HUES64 (cell line): ENCODE measurements around the gene NANOS3.

ENCODE experiments used
- H3K27ac ChIP-seq: 2 replicates; pipeline ENCODE4 v1.7.0; 2013; ENCODE audit warnings: low read depth, low read length, inconsistent platforms
- H3K27me3 ChIP-seq: 2 replicates; pipeline ENCODE4 v1.6.1; 2013; ENCODE audit warnings: mild to moderate bottlenecking, low read length; ENCODE audit not compliant: insufficient read depth
- H3K36me3 ChIP-seq: 2 replicates; pipeline ENCODE4 v1.6.1; 2013; ENCODE audit warnings: mild to moderate bottlenecking, low read length; ENCODE audit not compliant: insufficient read depth
- H3K4me1 ChIP-seq: 2 replicates; pipeline ENCODE4 v1.6.1; 2013; ENCODE audit warnings: mild to moderate bottlenecking, low read length, moderate library complexity; ENCODE audit not compliant: insufficient read depth
- H3K4me3 ChIP-seq: 2 replicates; pipeline ENCODE4 v1.5.1; 2013; ENCODE audit warnings: mild to moderate bottlenecking, low read length, moderate library complexity
- H3K9ac ChIP-seq: 2 replicates; pipeline ENCODE4 v1.6.1; 2013; ENCODE audit warnings: mild to moderate bottlenecking, low read depth, low read length
- H3K9me3 ChIP-seq: 2 replicates; pipeline ENCODE4 v1.6.1; 2013; ENCODE audit warnings: low read depth, low read length; ENCODE audit not compliant: insufficient read depth
- WGBS: fragments of 150-250, 120-280 bp; methylation state at CpG from one replicate; pipeline ENCODE4 v1.1.7; 2013; ENCODE audit warnings: missing lambda C conversion rate; 5-methylcytosine and 5-hydroxymethylcytosine counted together

The NANOS3 gene

DNA sequence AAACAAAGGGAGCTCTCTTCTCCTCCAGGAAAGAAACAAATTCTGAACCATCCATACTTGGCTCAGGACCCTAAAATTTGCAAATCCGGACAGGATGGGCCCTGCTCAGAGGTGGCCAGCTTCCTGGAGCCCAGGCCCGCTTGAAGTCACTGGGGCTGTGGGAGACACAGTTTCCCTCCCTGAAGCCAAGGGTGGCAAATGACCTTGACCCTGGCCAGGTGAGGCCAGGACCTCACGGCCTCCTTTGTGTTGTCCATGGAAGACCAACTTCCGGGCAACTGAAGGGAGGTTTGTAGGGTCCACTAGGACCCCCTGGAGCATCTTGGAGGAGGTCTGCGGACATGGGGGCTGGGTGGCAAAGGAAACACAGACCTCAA lies 5.5 kb downstream of the NANOS3 start:
- no peak overlapping the region for H3K9ac ChIP-seq
- no peaks in the 10 kb centered on the region for H3K27me3 ChIP-seq
- H3K27ac ChIP-seq, result no peak overlapping the region
- no peaks in the 10 kb centered on the region for H3K9me3 ChIP-seq
- no peaks in the 10 kb centered on the region for H3K36me3 ChIP-seq
- H3K4me3 ChIP-seq, result no peak overlapping the region
- peaks cover 17% of the 10 kb centered on the region for H3K4me1 ChIP-seq
- WGBS, result 88% methylated on average over 5 of the region's 5 CpGs

GRCh38 chr19:13882836-13883235 lies 5.9 kb downstream of the NANOS3 start:
- peaks cover 17% of the 10 kb centered on the region for H3K4me1 ChIP-seq
- H3K4me3 ChIP-seq, result no peak overlapping the region
- H3K9me3 ChIP-seq, result no peaks in the 10 kb centered on the region
- H3K36me3 ChIP-seq, result no peaks in the 10 kb centered on the region
- WGBS, result 94% methylated on average over 12 of the region's 12 CpGs
- H3K27ac ChIP-seq, result no peak overlapping the region
- H3K9ac ChIP-seq, result no peak overlapping the region
- no peaks in the 10 kb centered on the region for H3K27me3 ChIP-seq

DNA sequence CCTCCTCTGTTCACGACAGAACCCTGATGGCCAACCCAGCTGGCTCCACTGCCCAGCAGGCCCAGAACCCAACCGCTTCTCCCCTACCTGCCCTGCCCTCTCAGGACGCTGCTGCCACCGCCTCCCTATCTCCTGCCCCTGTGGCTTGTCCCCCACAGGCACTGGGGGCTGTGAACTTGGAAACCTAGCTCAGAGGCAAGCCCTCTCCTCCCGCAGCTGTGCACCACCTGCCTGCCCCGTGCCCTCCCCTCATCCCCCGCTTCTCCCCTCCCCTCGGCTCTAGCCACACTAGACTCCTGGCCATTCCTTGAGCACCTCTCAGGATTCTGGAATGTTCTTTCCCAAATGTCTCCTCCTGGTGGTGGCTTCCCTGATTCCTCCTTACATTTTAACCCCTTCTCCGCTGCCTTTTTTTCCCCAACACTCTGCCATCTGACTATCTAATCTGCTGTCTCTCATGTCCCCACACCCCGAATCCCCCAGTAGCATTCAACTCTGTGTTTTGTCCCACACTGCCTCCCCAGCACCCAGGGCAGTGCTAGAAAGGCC lies 6.7 kb downstream of the NANOS3 start:
- no peaks in the 10 kb centered on the region for H3K36me3 ChIP-seq
- 85% methylated on average over 10 of the region's 10 CpGs for WGBS
- H3K9me3 ChIP-seq, result no peaks in the 10 kb centered on the region
- no peak overlapping the region for H3K4me3 ChIP-seq
- peaks cover 17% of the 10 kb centered on the region for H3K4me1 ChIP-seq
- no peaks in the 10 kb centered on the region for H3K27me3 ChIP-seq
- H3K27ac ChIP-seq, result no peak overlapping the region
- no peak overlapping the region for H3K9ac ChIP-seq

DNA sequence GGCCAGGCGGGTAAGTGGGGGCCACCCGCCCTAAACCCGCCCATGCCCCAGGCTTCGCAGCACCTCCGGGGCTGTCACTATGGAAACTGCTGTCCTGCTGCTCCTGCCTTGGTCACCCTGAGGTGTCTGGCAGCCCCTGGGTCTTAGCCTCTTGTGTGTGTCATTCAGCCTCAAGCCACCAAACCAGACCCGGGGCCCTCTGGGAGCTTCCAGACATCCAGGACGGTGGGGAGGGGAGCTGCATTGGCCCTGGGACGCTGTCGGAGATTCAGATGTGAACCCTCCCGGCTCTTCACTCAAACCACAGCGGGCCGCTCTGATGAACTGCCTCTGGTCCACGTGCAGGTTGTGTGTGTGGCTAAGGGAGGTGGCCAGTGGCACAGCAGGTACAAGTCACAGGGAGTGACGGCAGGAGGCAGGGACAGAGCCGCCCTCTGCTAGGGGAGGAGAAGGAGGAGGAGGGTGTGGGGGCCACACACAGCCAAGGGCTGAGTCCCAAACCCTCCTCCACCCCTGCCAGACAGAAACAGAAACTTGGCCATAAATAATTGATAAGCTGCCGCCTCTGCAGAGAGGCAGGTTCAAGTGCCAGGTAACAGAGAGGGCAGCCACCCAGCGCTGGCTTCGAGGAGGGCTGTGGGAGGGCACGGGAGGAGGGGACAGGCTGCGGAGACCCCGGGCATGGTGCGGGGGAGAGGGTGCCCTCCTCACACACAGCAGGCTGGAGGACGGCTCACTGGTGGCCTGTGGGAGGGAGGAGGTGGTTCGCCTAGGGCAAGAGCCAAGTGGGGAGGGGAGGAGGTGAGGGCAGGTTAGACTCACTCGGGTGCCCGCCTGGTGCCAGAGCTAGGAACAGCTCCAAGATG lies 8.0 kb downstream of the NANOS3 start:
- no peak overlapping the region for H3K27ac ChIP-seq
- no peaks in the 10 kb centered on the region for H3K9me3 ChIP-seq
- 82% methylated on average over 26 of the region's 26 CpGs for WGBS
- H3K4me1 ChIP-seq, result peaks cover 17% of the 10 kb centered on the region
- H3K27me3 ChIP-seq, result no peaks in the 10 kb centered on the region
- no peaks in the 10 kb centered on the region for H3K36me3 ChIP-seq
- H3K4me3 ChIP-seq, result no peak overlapping the region
- H3K9ac ChIP-seq, result no peak overlapping the region

DNA sequence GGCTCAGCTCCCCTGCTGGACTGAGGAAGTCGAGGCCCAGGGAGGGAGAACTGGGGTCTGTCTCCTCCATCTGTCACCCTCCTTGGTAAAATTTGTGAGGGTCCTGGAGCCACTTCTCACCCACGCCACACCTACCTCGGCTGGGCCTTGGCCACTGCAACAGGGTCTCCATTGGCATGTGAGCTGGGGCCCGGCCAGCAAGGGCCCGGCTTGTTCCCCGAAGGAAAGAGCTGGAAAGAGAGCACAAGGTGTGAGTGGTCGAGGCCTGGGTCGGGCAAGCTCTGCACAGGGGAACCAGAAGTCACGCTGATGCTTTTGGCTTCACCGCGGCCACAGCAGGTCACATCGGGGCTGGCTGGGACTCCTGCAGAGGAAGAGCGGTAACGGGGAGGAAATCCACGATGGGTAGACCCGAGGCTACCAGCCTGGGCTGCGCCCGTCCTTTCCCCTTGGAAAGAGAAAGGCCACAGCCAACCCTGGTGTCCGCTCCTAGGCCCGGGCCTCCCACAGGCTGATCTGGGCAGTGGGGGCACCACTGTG lies 9.0 kb downstream of the NANOS3 start:
- H3K27ac ChIP-seq, result no peak overlapping the region
- no peak overlapping the region for H3K4me3 ChIP-seq
- WGBS, result 92% methylated on average over 20 of the region's 20 CpGs
- no peaks in the 10 kb centered on the region for H3K27me3 ChIP-seq
- peaks cover 11% of the 10 kb centered on the region for H3K4me1 ChIP-seq
- no peak overlapping the region for H3K9ac ChIP-seq
- H3K36me3 ChIP-seq, result no peaks in the 10 kb centered on the region
- no peaks in the 10 kb centered on the region for H3K9me3 ChIP-seq

DNA sequence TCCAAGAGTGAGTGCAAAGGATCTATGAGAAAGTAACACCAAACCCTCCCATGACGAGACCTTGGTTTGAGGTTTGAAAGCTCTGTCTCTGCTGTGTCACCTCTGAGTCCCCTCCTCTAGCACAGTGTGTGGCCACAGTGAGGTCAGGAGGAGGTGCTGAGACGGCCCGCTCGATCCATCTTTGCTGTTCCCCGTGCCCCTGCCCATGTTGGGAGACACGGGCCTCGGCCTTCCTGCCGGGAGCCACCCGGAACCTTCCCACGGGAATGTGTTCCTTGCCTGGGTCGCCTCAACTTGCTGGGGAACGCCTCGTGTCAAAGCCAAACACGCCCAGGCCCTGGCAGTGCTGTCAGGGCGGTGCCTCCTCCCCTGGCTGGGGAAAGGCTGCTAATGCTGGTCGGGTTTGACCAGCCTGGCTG lies 10.1 kb downstream of the NANOS3 start:
- Histone ChIP-seq H3K36me3 (no peaks in the 10 kb centered on the region), H3K4me1 (no peaks in the 10 kb centered on the region; the same call in 1 of the 2 replicates), H3K9me3 (no peaks in the 10 kb centered on the region), H3K27ac (no peak overlapping the region), H3K4me3 (no peak overlapping the region), H3K27me3 (no peaks in the 10 kb centered on the region), H3K9ac (no peak overlapping the region)
- 78% methylated on average over 16 of the region's 16 CpGs for WGBS

- no peaks in the 10 kb centered on the region for H3K9me3 ChIP-seq
- H3K27me3 ChIP-seq, result no peaks in the 10 kb centered on the region
- H3K9ac ChIP-seq, result no peak overlapping the region
- no peak overlapping the region for H3K27ac ChIP-seq
- no peaks in the 10 kb centered on the region for H3K4me1 ChIP-seq
- 88% methylated on average over 5 of the region's 5 CpGs for WGBS
- no peaks in the 10 kb centered on the region for H3K36me3 ChIP-seq
- H3K4me3 ChIP-seq, result no peak overlapping the region
These were observed 10.6 kb downstream of the NANOS3 start for GRCh38 chr19:13887517-13887916.

DNA sequence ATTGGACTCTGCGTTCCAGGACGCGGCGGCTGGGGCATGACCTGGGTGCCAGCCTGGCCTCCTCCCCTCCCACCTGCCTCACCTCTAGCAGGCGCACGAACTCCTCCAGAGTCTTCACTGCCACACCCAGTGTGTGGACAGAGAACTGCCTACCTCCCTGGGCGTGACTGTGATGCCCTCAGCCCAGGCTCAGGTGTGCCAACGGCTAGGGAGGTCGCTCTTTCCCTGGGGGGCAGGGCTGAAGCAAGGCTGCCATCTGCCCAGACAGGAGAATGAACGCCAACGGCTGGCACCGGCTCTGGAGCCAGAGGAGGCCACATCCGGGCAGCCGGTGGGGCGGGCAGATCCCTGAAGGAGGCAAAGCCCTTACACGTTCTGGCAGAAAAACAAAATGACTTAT lies 11.3 kb downstream of the NANOS3 start:
- Histone ChIP-seq H3K9ac (no peak overlapping the region), H3K36me3 (no peaks in the 10 kb centered on the region)
- WGBS, result 90% methylated on average over 16 of the region's 16 CpGs

GRCh38 chr19:13890136-13890535 lies 13.2 kb downstream of the NANOS3 start:
- Histone ChIP-seq H3K27ac (no peak overlapping the region), H3K9me3 (no peaks in the 10 kb centered on the region), H3K4me3 (no peak overlapping the region), H3K4me1 (no peaks in the 10 kb centered on the region), H3K27me3 (no peaks in the 10 kb centered on the region), H3K9ac (no peak overlapping the region), H3K36me3 (no peaks in the 10 kb centered on the region)
- WGBS, result 94% methylated on average over 13 of the region's 13 CpGs

More for the DNA sequence above, 11.3 kb downstream of the NANOS3 start:
- Histone ChIP-seq H3K27ac (no peak overlapping the region), H3K4me3 (no peak overlapping the region), H3K9me3 (no peaks in the 10 kb centered on the region), H3K27me3 (no peaks in the 10 kb centered on the region), H3K4me1 (no peaks in the 10 kb centered on the region)

GRCh38 chr19:13892870-13893269 lies 15.9 kb downstream of the NANOS3 start:
- Histone ChIP-seq H3K36me3 (no peaks in the 10 kb centered on the region), H3K9ac (no peak overlapping the region)
- WGBS, result 83% methylated on average over 9 of the region's 9 CpGs

DNA sequence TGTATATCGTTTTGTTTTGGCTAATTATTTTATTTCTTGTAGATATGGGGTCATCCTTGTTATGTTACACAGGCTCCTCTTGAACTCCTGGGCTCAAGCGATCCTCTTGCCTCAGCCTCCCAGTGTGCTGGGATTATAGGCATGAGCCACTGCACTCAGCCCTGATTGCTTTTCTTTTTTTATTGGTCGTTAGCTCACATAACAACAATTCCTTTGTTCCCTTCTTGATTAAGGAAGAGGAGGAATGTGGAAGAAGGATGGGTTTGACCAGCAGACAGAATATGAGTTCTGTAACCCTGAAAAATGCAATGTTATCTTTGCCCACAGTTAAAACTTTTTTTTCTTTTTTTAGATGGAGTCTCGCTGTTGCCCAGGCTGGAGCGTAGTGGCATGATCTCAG lies 17.6 kb downstream of the NANOS3 start:
- 92% methylated on average over 4 of the region's 5 CpGs for WGBS
- Histone ChIP-seq H3K4me3 (no peak overlapping the region), H3K9ac (no peak overlapping the region), H3K9me3 (no peaks in the 10 kb centered on the region), H3K36me3 (no peaks in the 10 kb centered on the region), H3K27ac (no peak overlapping the region), H3K27me3 (no peaks in the 10 kb centered on the region), H3K4me1 (no peaks in the 10 kb centered on the region)

More at GRCh38 chr19:13892870-13893269, 15.9 kb downstream of the NANOS3 start:
- Histone ChIP-seq H3K27ac (no peak overlapping the region), H3K4me3 (no peak overlapping the region), H3K9me3 (no peaks in the 10 kb centered on the region), H3K4me1 (no peaks in the 10 kb centered on the region), H3K27me3 (no peaks in the 10 kb centered on the region)
